Cardiac fibroblast (primary cell): Measurements from ENCODE around the gene SPACA7.

Experiments
- DNase-seq, 2 donors: peaks; one replicate each; pipeline versions ENCODE4 v3.0.0 to v3.0.0-alpha.2; 2010; ENCODE audit warnings: low read depth in 2 of 2
- H3K4me3 ChIP-seq, 2 donors: replicated peaks in 1 of 2; 1 replicate in 1 of 2; 2 replicates in 1 of 2; pipeline ENCODE4 v1.5.1; 2011; ENCODE audit warnings: low read depth in 2 of 2, low read length in 2 of 2, mild to moderate bottlenecking in 2 of 2, moderate library complexity in 1 of 2
- TF ChIP-seq, protein P1 (sequence below): IDR thresholded peaks from one replicate; pipeline ENCODE4 v1.5.1; 2011; ENCODE audit warnings: low read depth, mild to moderate bottlenecking, low read length, inconsistent platforms

SPACA7 gene, protein sequence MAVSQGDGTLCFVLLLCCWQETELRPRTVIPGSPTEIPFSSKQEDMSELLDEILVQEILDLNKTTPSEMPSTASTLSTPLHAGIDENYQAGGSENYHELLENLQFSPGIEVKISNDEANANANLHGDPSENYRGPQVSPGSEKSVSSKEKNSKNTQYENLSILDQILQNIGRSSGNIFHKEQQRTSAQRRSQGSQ

DNA sequence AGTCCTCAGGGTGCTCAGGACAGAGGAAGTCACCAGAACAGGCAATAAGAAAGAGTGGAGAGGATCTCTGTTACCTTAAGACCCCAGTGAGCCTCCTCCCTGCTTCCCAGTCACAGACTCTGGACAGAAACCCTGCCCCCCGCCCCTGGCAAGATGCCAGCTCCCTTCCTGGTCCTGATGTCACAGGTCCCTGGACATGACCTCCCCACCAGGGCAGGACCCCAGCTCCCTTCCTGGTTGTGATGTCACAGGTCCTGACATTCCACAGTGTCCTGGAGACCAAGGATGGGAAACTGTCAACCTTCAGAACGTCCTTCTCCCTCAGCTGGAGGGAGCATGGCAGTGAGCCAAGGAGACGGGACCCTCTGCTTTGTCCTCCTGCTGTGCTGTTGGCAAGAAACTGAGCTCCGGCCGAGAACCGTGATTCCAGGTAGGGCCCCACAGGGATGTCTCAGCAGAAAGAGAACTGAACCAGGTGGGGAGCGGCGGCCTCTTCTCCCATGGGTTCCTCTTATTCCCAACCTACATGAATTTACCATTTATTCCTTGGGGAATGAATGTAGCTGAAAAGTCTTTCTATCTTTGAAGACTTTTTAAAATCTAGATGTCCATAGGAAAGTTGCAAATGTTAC, at the start of gene SPACA7:
SPACA7 (plus strand) TSS at position 306 of the 632 bp plus-strand sequence; CDS start at position 337, 31 bp downstream.
- no peak for DNase-seq
- H3K4me3 ChIP-seq: no peak within 1 kb of the TSS
- TF ChIP-seq, protein P1, sequence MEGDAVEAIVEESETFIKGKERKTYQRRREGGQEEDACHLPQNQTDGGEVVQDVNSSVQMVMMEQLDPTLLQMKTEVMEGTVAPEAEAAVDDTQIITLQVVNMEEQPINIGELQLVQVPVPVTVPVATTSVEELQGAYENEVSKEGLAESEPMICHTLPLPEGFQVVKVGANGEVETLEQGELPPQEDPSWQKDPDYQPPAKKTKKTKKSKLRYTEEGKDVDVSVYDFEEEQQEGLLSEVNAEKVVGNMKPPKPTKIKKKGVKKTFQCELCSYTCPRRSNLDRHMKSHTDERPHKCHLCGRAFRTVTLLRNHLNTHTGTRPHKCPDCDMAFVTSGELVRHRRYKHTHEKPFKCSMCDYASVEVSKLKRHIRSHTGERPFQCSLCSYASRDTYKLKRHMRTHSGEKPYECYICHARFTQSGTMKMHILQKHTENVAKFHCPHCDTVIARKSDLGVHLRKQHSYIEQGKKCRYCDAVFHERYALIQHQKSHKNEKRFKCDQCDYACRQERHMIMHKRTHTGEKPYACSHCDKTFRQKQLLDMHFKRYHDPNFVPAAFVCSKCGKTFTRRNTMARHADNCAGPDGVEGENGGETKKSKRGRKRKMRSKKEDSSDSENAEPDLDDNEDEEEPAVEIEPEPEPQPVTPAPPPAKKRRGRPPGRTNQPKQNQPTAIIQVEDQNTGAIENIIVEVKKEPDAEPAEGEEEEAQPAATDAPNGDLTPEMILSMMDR: no peak

DNA sequence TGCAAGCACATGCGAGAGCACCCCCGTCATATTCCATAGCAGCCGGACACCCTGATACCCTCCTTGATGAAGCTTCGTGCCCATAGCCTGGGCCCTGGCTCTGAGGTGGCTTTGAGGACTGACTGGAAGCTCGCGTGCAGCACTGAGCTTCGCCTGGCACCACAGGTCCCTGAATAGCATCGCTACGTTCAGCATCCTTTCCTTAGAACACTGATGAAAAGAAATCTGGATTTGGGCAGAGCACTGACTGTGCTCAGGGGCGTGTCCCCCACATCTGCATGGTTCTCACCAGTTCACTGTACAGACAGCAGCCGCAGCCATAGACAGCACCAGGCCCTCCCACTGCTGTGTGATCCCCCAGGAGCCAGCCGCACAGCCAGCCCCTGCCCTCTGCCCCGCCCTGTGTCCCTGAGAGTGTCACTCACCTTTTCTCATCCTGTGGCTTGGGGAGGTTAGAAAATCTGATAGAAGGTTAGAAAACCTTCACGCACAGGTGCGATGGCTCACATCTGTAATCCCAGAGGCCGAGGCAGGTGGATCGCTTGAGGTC, 49.3 kb upstream of the SPACA7 start:
- TF ChIP-seq, protein P1: no peak
- DNase-seq: no peak
- H3K4me3 ChIP-seq: no peak overlapping the region

DNA sequence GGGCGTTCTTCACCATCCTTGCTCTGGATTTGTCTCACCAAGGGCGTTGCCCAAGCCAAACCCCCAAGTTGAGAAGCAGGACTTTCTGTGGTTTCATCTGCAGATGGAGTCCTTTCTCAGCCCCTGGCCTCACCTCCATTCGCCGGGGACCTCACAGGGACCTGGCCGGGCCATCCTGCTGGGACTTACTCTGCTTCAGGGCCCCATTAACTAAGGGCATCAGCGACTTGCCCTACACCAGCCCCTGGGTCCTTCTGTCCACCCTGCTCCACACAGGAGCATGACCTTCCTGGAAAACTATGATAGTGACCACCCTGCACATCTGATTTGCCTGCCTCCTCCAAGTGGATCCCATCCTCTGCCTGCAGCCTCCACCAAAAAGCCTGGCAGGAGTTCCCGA, 47.2 kb upstream of the SPACA7 start:
- no peak for DNase-seq
- TF ChIP-seq, protein P1: no peak

DNA sequence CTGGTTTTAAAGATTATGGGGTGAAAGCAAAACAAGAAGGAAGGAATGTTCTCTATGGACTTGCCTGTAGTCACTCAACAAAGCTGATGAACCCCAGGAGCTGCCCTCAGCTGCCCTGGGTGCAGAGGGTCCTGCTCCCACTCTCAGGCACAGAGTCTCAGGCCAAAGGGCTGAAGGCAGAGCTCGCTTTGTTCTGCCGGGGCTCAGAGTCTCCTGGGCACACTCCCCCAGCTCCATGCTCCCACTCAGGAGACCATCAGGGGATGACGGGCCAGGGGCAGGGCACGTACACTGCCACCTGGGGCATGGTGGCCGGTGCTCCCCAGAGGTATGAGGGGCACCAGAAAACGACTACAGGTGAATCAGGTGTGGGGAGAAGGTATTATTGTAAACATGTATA, 46.8 kb upstream of the SPACA7 start:
- DNase-seq: no peak
- TF ChIP-seq, protein P1: no peak
- H3K4me3 ChIP-seq: no peak overlapping the region

More for the DNA sequence above, 47.2 kb upstream of the SPACA7 start:
- no peak overlapping the region for H3K4me3 ChIP-seq

DNA sequence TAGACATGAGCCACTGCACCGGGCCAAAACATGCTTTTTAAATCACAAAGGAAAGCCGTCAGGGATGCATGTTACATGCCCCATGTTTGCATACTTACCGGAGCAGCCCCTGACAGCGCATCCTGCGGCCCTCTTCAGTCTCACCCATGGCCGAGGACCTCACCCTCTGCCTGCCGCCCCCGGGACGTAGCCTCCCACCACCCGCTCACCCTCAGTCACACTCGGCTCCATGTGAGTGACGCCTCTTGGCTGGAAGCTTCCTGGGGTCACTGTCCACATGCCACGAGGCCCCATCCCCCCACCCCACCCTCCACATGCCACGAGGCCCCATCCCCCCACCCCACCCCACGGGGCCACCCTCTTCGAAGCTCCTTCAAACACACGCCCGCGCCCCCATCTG, 46.1 kb upstream of the SPACA7 start:
- DNase-seq: no peak
- no peak overlapping the region for H3K4me3 ChIP-seq
- TF ChIP-seq, protein P1: no peak

DNA sequence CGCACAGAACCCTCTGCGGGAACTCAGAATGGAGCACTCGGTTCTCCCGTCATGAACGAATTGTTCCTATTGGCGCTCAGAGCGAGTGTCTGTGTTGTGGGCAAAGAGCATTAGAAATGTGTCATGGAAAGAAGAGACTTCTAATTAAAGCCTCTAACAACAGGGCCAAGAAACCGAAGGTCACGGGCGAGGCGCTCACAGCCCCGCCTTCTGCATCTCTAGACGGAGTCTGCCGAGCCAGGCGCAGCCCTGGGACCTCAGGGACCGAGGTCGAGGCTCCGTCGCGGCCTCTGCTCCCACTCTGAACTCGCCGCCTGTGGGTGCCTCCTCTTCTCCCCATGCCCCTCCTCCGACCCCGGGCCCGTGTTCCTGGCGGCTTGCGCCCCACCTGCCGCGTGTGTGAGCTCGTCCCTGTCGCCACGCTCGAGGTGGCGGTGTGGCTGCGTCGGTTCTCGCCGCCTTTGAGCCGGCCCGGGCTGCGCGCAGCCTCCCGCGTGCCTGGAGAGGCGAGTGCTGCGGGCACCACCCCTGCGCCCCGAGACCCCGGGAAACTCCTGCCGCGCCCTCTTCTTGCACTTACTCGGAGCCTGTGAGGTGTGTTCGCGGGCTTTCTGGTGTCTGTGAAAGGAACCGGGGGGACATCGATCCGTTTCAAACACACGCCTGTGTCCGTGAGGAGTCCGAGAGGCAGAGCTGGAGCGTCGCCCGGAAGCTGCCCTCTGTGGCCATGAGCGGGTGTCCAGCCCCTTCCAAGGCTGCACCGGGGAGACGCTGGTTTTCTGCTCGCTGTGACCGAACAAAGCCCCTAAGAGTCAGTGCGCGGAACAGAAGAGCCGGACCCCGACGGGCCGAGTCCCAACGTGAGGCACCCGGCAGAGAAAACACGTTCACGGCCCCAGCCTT, 45.4 kb upstream of the SPACA7 start:
- H3K4me3 ChIP-seq: no peak overlapping the region
- DNase-seq: no peak
- TF ChIP-seq, protein P1: no peak
